ENCODE results near the gene SOX8.

- no peak for TF ChIP-seq CTCF (IDR thresholded peaks at IDR 0.05; ENCODE audit: poor library complexity, severe bottlenecking)
- TF ChIP-seq EZH2 (IDR thresholded peaks at IDR 0.05; ENCODE audit: borderline replicate concordance, insufficient read depth, low read length, poor library complexity, severe bottlenecking): no peak
- no peak for TF ChIP-seq RAD21 (conservative IDR thresholded peaks at IDR 0.05)
- TF ChIP-seq REST (IDR thresholded peaks at IDR 0.05; ENCODE audit: borderline replicate concordance): no peak
- TF ChIP-seq POLR2AphosphoS5 (IDR thresholded peaks at IDR 0.05): no peak
- no peak for TF ChIP-seq EP300 (conservative IDR thresholded peaks at IDR 0.05; ENCODE audit: poor library complexity, severe bottlenecking)
- TF ChIP-seq MXI1 (conservative IDR thresholded peaks at IDR 0.05; ENCODE audit: poor library complexity, severe bottlenecking): no peak
- TF ChIP-seq SMC3 (conservative IDR thresholded peaks at IDR 0.05; ENCODE audit: poor library complexity): no peak
- TF ChIP-seq TAF1 (IDR thresholded peaks at IDR 0.05; ENCODE audit: low read depth): no peak
These were observed 5.5 kb downstream of the SOX8 start for GRCh38 chr16:986925-987582.

Data from neural cell (in vitro differentiated cells).